Esophagus squamous epithelium (tissue), 5 donors: ENCODE results near the gene APBA2. TPM values are rescaled to one million over a fixed set of nuclear protein-coding genes. Genes with fewer than 3 reads are reported as not detected.

Source experiments
- DNase-seq: peaks from one replicate; lab custom pipeline; 2025; lab: John Stamatoyannopoulos, UW
- H3K27ac ChIP-seq, 4 donors: fragments of 200-600 bp; sonication (generic); one replicate each; pipeline ENCODE4 v1.5.1; 2016 to 2019; ENCODE audit warnings: mild to moderate bottlenecking in 1 of 4
- H3K27me3 ChIP-seq, 4 donors: fragments of 200-600 bp; sonication (generic); 1 replicate in 3 of 4; 2 replicates in 1 of 4; pipeline versions ENCODE4 v1.5.1 to v1.6.0; 2017 to 2021; ENCODE audit warnings: antibody characterized with exemption in 1 of 4
- H3K36me3 ChIP-seq, 3 donors: fragments of 200-600 bp; sonication (generic); one replicate each; pipeline ENCODE4 v1.5.1; 2016 to 2019
- H3K4me1 ChIP-seq, 3 donors: fragments of 200-600 bp; sonication (generic); one replicate each; pipeline ENCODE4 v1.5.1; 2017 to 2019
- H3K4me3 ChIP-seq, 4 donors: fragments of 200-600 bp; sonication (generic); 1 replicate in 3 of 4; 2 replicates in 1 of 4; pipeline ENCODE4 v1.5.1; 2016 to 2019; ENCODE audit warnings: mild to moderate bottlenecking in 2 of 4, moderate library complexity in 1 of 4
- H3K9me3 ChIP-seq, 3 donors: fragments of 200-600 bp; sonication (generic); one replicate each; pipeline ENCODE4 v1.5.1; 2016 to 2019
- CTCF ChIP-seq, 6 experiments: fragments of 450-650 bp in 4 of 6; fragments of 200-600 bp in 2 of 6; sonication (generic) in 2 of 6; IDR thresholded peaks; one replicate each; pipeline ENCODE4 v1.5.1; 2016 to 2019; ENCODE audit warnings: antibody characterized with exemption in 6 of 6, mild to moderate bottlenecking in 4 of 6, moderate library complexity in 4 of 6
- POLR2A ChIP-seq, 4 donors: fragments of 450-650 bp; IDR thresholded peaks; one replicate each; pipeline ENCODE4 v1.6.1; 2017; ENCODE audit warnings: antibody characterized with exemption in 4 of 4, mild to moderate bottlenecking in 4 of 4, moderate library complexity in 3 of 4
- WGBS, 2 donors: methylation state at CpG; one replicate each; pipeline ENCODE4 v1.1.5; 2018; 5-methylcytosine and 5-hydroxymethylcytosine counted together
- intact Hi-C: fragments of 100-400 bp; cut with DNase I; formaldehyde crosslinking; loops from one replicate; pipeline ENCODE4 v1.15.0; 2022
- total RNA-seq, 4 donors: library from RNA; depleted of rRNA; stranded (reverse); fragments of >200 nt; gene quantifications; one replicate each; pipeline ENCODE4 v1.1.0, GENCODE V29; 2016
- donor health status: DM: yes; HTN: yes; CAD: no.

The APBA2 gene
- total RNA-seq, 4 donors from 2014 or later = 0.82 to 9.9 (median 1.6) TPM

- intact Hi-C loops = no loop called here
- DNase-seq = no peak
- TF ChIP-seq CTCF (IDR thresholded peaks at IDR 0.05) (no peak), POLR2A (IDR thresholded peaks at IDR 0.05) (no peak)
- Histone ChIP-seq H3K9me3 (peaks cover 0 to 3% (median 0%) of the 10 kb centered on the region in 3 donors), H3K27me3 (no peaks in the 10 kb centered on the region), H3K4me3 (no peak overlapping the region), H3K4me1 (peaks cover 0 to 5% (median 0%) of the 10 kb centered on the region in 3 donors), H3K36me3 (no peaks in the 10 kb centered on the region), H3K27ac (peak overlapping the region in 3 of 4 donors; percentile 9 to 54 (median 14))
- WGBS, 2 donors = 83 to 95% methylated on average over 7 to 9 of the region's 9 CpGs
Measured at GRCh38 chr15:28986108-28986507, 100.3 kb downstream of the APBA2 start.

- H3K27ac ChIP-seq = no peak overlapping the region
- peaks cover 0 to 3% (median 0%) of the 10 kb centered on the region in 3 donors for H3K9me3 ChIP-seq
- H3K4me1 ChIP-seq = peaks cover 0 to 5% (median 0%) of the 10 kb centered on the region in 3 donors
- no peak for DNase-seq
- no peak overlapping the region for H3K4me3 ChIP-seq
- 88 to 90% methylated on average over 2 of the region's 2 CpGs for WGBS, 2 donors
- H3K27me3 ChIP-seq = no peaks in the 10 kb centered on the region
- intact Hi-C loops = no loop called here
- no peaks in the 10 kb centered on the region for H3K36me3 ChIP-seq
- TF ChIP-seq CTCF (IDR thresholded peaks at IDR 0.05) = no peak
- no peak for TF ChIP-seq POLR2A (IDR thresholded peaks at IDR 0.05)
Measured at GRCh38 chr15:28986726-28987125, 101.0 kb downstream of the APBA2 start.

- H3K27me3 ChIP-seq = no peaks in the 10 kb centered on the region
- TF ChIP-seq POLR2A (IDR thresholded peaks at IDR 0.05) = no peak
- no peak for TF ChIP-seq CTCF (IDR thresholded peaks at IDR 0.05)
- H3K4me1 ChIP-seq = peaks cover 0 to 5% (median 0%) of the 10 kb centered on the region in 3 donors
- intact Hi-C loops = no loop called here
- H3K4me3 ChIP-seq = no peak overlapping the region
- no peaks in the 10 kb centered on the region for H3K36me3 ChIP-seq
- 87 to 95% methylated on average over 4 of the region's 4 CpGs for WGBS, 2 donors
- H3K27ac ChIP-seq = no peak overlapping the region
- peaks cover 0 to 3% (median 0%) of the 10 kb centered on the region in 3 donors for H3K9me3 ChIP-seq
- no peak for DNase-seq
Measured at GRCh38 chr15:28987337-28987736, 101.6 kb downstream of the APBA2 start.

GRCh38 chr15:28989239-28989830, 103.6 kb downstream of the APBA2 start:
- Histone ChIP-seq H3K27ac (peak overlapping the region in 2 of 4 donors; percentile 35 to 55), H3K4me3 (no peak overlapping the region), H3K27me3 (no peaks in the 10 kb centered on the region), H3K4me1 (peaks cover 0 to 13% (median 0%) of the 10 kb centered on the region in 3 donors), H3K9me3 (no peaks in the 10 kb centered on the region), H3K36me3 (no peaks in the 10 kb centered on the region)
- DNase-seq = no peak
- TF ChIP-seq POLR2A (IDR thresholded peaks at IDR 0.05) = no peak
- no peak for TF ChIP-seq CTCF (IDR thresholded peaks at IDR 0.05)
- 45 to 51% methylated on average over 3 to 14 of the region's 15 CpGs for WGBS, 2 donors
- intact Hi-C loops = no loop called here

GRCh38 chr15:28989896-28990295, 104.1 kb downstream of the APBA2 start:
- Histone ChIP-seq H3K36me3 (no peaks in the 10 kb centered on the region), H3K4me3 (no peak overlapping the region)
- intact Hi-C loops = no loop called here

More at GRCh38 chr15:28989896-28990295, 104.1 kb downstream of the APBA2 start:
- whole genome bisulfite sequencing, 2 donors = 83 to 94% methylated on average over 10 to 11 of the region's 13 CpGs
- TF ChIP-seq POLR2A (IDR thresholded peaks at IDR 0.05) (no peak), CTCF (IDR thresholded peaks at IDR 0.05) (no peak)
- Histone ChIP-seq H3K4me1 (peaks cover 0 to 13% (median 0%) of the 10 kb centered on the region in 3 donors), H3K27me3 (no peaks in the 10 kb centered on the region), H3K27ac (peak overlapping the region in 2 of 4 donors; percentile 35 to 55), H3K9me3 (no peaks in the 10 kb centered on the region)
- DNase-seq = no peak
